Neural cell (in vitro differentiated cells): ENCODE data around the gene ZCCHC17. TPM values are rescaled to one million over a fixed set of nuclear protein-coding genes. Genes with fewer than 3 reads are reported as not detected.

Source experiments
- H2AFZ ChIP-seq: fragments of 200-600, 300-800 bp; sonication (generic), shearing (Covaris generic); 2 replicates; pipeline ENCODE4 v1.6.0; 2014; ENCODE audit warnings: low read depth, mild to moderate bottlenecking, antibody characterized with exemption, low read length, moderate library complexity
- H3F3A ChIP-seq: fragments of 200-600 bp; shearing (Covaris generic); 2 replicates; pipeline ENCODE4 v1.6.1; 2016; ENCODE audit warnings: mild to moderate bottlenecking, moderate library complexity, mixed read lengths, antibody characterized with exemption, low read length; ENCODE audit not compliant: insufficient read depth, poor library complexity, severe bottlenecking
- H3K27ac ChIP-seq: fragments of 200-600, 300-800 bp; sonication (generic), shearing (Covaris generic); 2 replicates; pipeline ENCODE4 v1.5.1; 2014; ENCODE audit warnings: mild to moderate bottlenecking, low read length, moderate library complexity
- H3K27me3 ChIP-seq: fragments of 300-800, 200-600 bp; sonication (generic), shearing (Covaris generic); 2 replicates; pipeline ENCODE4 v1.6.0; 2014; ENCODE audit warnings: mild to moderate bottlenecking, low read depth, low read length, moderate library complexity; ENCODE audit not compliant: insufficient read depth
- H3K36me3 ChIP-seq: fragments of 300-800, 200-600 bp; sonication (generic), shearing (Covaris generic); 2 replicates; pipeline ENCODE4 v1.5.1; 2014; ENCODE audit warnings: mild to moderate bottlenecking, antibody characterized with exemption, low read length, moderate library complexity; ENCODE audit not compliant: insufficient read depth
- H3K4me2 ChIP-seq: fragments of 300-800, 200-600 bp; sonication (generic), shearing (Covaris generic); 2 replicates; pipeline ENCODE4 v1.6.0; 2014; ENCODE audit warnings: mild to moderate bottlenecking, low read length
- H3K4me3 ChIP-seq: fragments of 300-800, 200-600 bp; sonication (generic), shearing (Covaris generic); 2 replicates; pipeline ENCODE4 v1.5.1; 2014; ENCODE audit warnings: mild to moderate bottlenecking, low read length, moderate library complexity
- H3K79me2 ChIP-seq: fragments of 200-600 bp; shearing (Covaris generic); replicated peaks from 2 replicates; pipeline ENCODE4 v1.6.0; 2014; ENCODE audit warnings: mild to moderate bottlenecking, low read length, moderate library complexity; ENCODE audit not compliant: insufficient read depth
- H3K9ac ChIP-seq: fragments of 300-800, 200-600 bp; sonication (generic), shearing (Covaris generic); 2 replicates; pipeline ENCODE4 v1.6.1; 2016; ENCODE audit warnings: mild to moderate bottlenecking, low read length, mixed read lengths
- H3K9me2 ChIP-seq: fragments of 200-600 bp; shearing (Covaris generic); 2 replicates; pipeline ENCODE4 v1.6.1; 2016; ENCODE audit warnings: mild to moderate bottlenecking, low read length, mixed read lengths; ENCODE audit not compliant: insufficient read depth
- H3K9me3 ChIP-seq: fragments of 200-600, 300-800 bp; sonication (generic), shearing (Covaris generic); 2 replicates; pipeline ENCODE4 v1.6.1; 2016; ENCODE audit warnings: mild to moderate bottlenecking, mixed run types, low read length, moderate library complexity, mixed read lengths
- H4K20me1 ChIP-seq: fragments of 200-600 bp; shearing (Covaris generic); 2 replicates; pipeline ENCODE4 v1.6.1; 2016; ENCODE audit warnings: mild to moderate bottlenecking, mixed run types; ENCODE audit not compliant: insufficient read depth
- CTCF ChIP-seq: fragments of 450-650 bp; IDR thresholded peaks from 2 replicates; pipeline ENCODE4 v1.5.1; 2014; ENCODE audit warnings: antibody characterized with exemption, mild to moderate bottlenecking, moderate library complexity; ENCODE audit not compliant: poor library complexity, severe bottlenecking
- EP300 ChIP-seq: fragments of 450-650 bp; conservative IDR thresholded peaks from 2 replicates; pipeline ENCODE4 v1.6.1; 2014; ENCODE audit warnings: antibody characterized with exemption, mild to moderate bottlenecking, moderate library complexity; ENCODE audit not compliant: poor library complexity, severe bottlenecking
- EZH2 ChIP-seq: fragments of 200-600, 300-800 bp; shearing (Covaris generic), sonication (generic); IDR thresholded peaks from 2 replicates; pipeline ENCODE4 v1.6.1; 2014; ENCODE audit warnings: antibody characterized with exemption, low read length, borderline replicate concordance, mild to moderate bottlenecking; ENCODE audit not compliant: insufficient read depth, poor library complexity, severe bottlenecking
- MXI1 ChIP-seq: fragments of 450-650 bp; conservative IDR thresholded peaks from 2 replicates; pipeline ENCODE4 v1.6.1; 2014; ENCODE audit warnings: antibody characterized with exemption, mild to moderate bottlenecking; ENCODE audit not compliant: poor library complexity, severe bottlenecking
- POLR2AphosphoS5 ChIP-seq: IDR thresholded peaks from 2 replicates; pipeline ENCODE4 v1.6.1; 2012
- RAD21 ChIP-seq: fragments of 450-650 bp; conservative IDR thresholded peaks from 2 replicates; pipeline ENCODE4 v1.6.1; 2014; ENCODE audit warnings: antibody characterized with exemption, mild to moderate bottlenecking, moderate library complexity
- REST ChIP-seq: IDR thresholded peaks from 2 replicates; pipeline ENCODE4 v1.6.1; 2012; ENCODE audit warnings: borderline replicate concordance
- SMC3 ChIP-seq: fragments of 450-650 bp; conservative IDR thresholded peaks from 2 replicates; pipeline ENCODE4 v1.6.1; 2014; ENCODE audit warnings: antibody characterized with exemption, mild to moderate bottlenecking, moderate library complexity; ENCODE audit not compliant: poor library complexity
- TAF1 ChIP-seq: IDR thresholded peaks from 2 replicates; pipeline ENCODE4 v1.6.1; 2012; ENCODE audit warnings: low read depth
- polyA plus RNA-seq: library from polyadenylated mRNA; depleted of rRNA; stranded (reverse); fragments of >200 nt; gene quantifications from 2 replicates; pipeline ENCODE4 v1.2.3, GENCODE V29; 2014

ZCCHC17 gene
- polyA plus RNA-seq, 1 donor from 2014 or later: 146 TPM

GRCh38 chr1:31412205-31412604, 115.4 kb downstream of the ZCCHC17 start:
- Histone ChIP-seq H2AFZ (no peak overlapping the region), H3K9ac (peak overlapping the region; percentile 100), H3K9me3 (no peaks in the 10 kb centered on the region), H3K9me2 (no peaks in the 10 kb centered on the region), H3K79me2 (peaks cover 27% of the 10 kb centered on the region), H3K4me3 (peak overlapping the region; percentile 95), H3K27me3 (no peaks in the 10 kb centered on the region), H3K36me3 (no peaks in the 10 kb centered on the region), H4K20me1 (no peaks in the 10 kb centered on the region), H3F3A (peaks cover 8% of the 10 kb centered on the region), H3K4me2 (peak overlapping the region; percentile 84), H3K27ac (peak overlapping the region; percentile 76)
- TF ChIP-seq EZH2 (no peak), CTCF (no peak), MXI1 (no peak), TAF1 (no peak), REST (no peak), SMC3 (no peak), RAD21 (no peak), EP300 (no peak), POLR2AphosphoS5 (no peak)

GRCh38 chr1:31412732-31413404, 116.0 kb downstream of the ZCCHC17 start, which contains the start of gene SERINC2:
Gene SERINC2 (plus strand): TSS chr1:31413213. CDS start chr1:31413266, 53 bp downstream.
- no peaks in the 10 kb centered on the region for H3K36me3 ChIP-seq
- H4K20me1 ChIP-seq: no peaks in the 10 kb centered on the region
- H3K9ac ChIP-seq: peak within 1 kb of the TSS; percentile 100
- H3K27ac ChIP-seq: peak within 1 kb of the TSS; percentile 99
- H3K9me2 ChIP-seq: no peaks in the 10 kb centered on the region
- H3K4me2 ChIP-seq: peak within 1 kb of the TSS; percentile 84
- peaks cover 8% of the 10 kb centered on the region for H3F3A ChIP-seq
- peak within 1 kb of the TSS; percentile 74 for H2AFZ ChIP-seq
- TF ChIP-seq CTCF (no peak), MXI1 (no peak), EP300 (no peak), TAF1 (no peak), SMC3 (no peak), EZH2 (no peak), POLR2AphosphoS5 (peak; percentile 62), RAD21 (no peak), REST (no peak)
- H3K9me3 ChIP-seq: no peaks in the 10 kb centered on the region
- peak within 1 kb of the TSS; percentile 95 for H3K4me3 ChIP-seq
- H3K27me3 ChIP-seq: no peaks in the 10 kb centered on the region
- peaks cover 27% of the 10 kb centered on the region for H3K79me2 ChIP-seq
